ENCODE results near the gene SATB1.
A peak's percentile ranks its signal among the peaks of the same experiment; 100 is the strongest.

The SATB1 gene

GRCh38 chr3:18390024-18390660, 35.0 kb downstream of the SATB1 start:
- no peak for TF ChIP-seq CTCF (IDR thresholded peaks at IDR 0.05; ENCODE audit: borderline replicate concordance, insufficient read depth, low read depth, low read length)
- H3K4me3 ChIP-seq (ENCODE audit: low read depth, low read length), result no peak overlapping the region

- TF ChIP-seq CTCF (IDR thresholded peaks at IDR 0.05; ENCODE audit: borderline replicate concordance, insufficient read depth, low read depth, low read length), result peak; percentile 29; the same call in 1 of the 2 replicates
- no peak overlapping the region for H3K4me3 ChIP-seq (ENCODE audit: low read depth, low read length)
These were observed 35.9 kb downstream of the SATB1 start for GRCh38 chr3:18389108-18389733.

- TF ChIP-seq CTCF (IDR thresholded peaks at IDR 0.05; ENCODE audit: borderline replicate concordance, insufficient read depth, low read depth, low read length), result no peak
- H3K4me3 ChIP-seq (ENCODE audit: low read depth, low read length), result no peak overlapping the region
These were observed 38.8 kb downstream of the SATB1 start for GRCh38 chr3:18386274-18386890.

- no peak for TF ChIP-seq CTCF (IDR thresholded peaks at IDR 0.05; ENCODE audit: borderline replicate concordance, insufficient read depth, low read depth, low read length)
- H3K4me3 ChIP-seq (ENCODE audit: low read depth, low read length), result no peak overlapping the region
These were observed 39.4 kb downstream of the SATB1 start for GRCh38 chr3:18385706-18386105.

- no peak overlapping the region for H3K4me3 ChIP-seq (ENCODE audit: low read depth, low read length)
- TF ChIP-seq CTCF (IDR thresholded peaks at IDR 0.05; ENCODE audit: borderline replicate concordance, insufficient read depth, low read depth, low read length), result no peak
These were observed 42.3 kb downstream of the SATB1 start for GRCh38 chr3:18382760-18383369.

- H3K4me3 ChIP-seq (ENCODE audit: low read depth, low read length), result no peak overlapping the region
- no peak for TF ChIP-seq CTCF (IDR thresholded peaks at IDR 0.05; ENCODE audit: borderline replicate concordance, insufficient read depth, low read depth, low read length)
These were observed 45.5 kb downstream of the SATB1 start for GRCh38 chr3:18379647-18380046.
